Ovary (tissue), 9 donors: Measurements from ENCODE around the gene DKK1. TPM values are rescaled to one million over a fixed set of nuclear protein-coding genes. Genes with fewer than 3 reads are reported as not detected.

ENCODE experiments used
- DNase-seq, 5 donors: peaks; one replicate each; pipeline ENCODE4 v3.0.0-alpha.2; 2019 to 2020
- H3K27ac ChIP-seq, 2 donors: fragments of 200-600 bp; one replicate each; pipeline versions ENCODE4 v1.5.1 to v1.8.0; 2019 to 2022
- H3K27me3 ChIP-seq: fragments of 200-600 bp; one replicate; pipeline ENCODE4 v1.8.0; 2022
- H3K36me3 ChIP-seq: fragments of 200-600 bp; sonication (generic); one replicate; pipeline ENCODE4 v1.5.1; 2019
- H3K4me1 ChIP-seq: one replicate; pipeline ENCODE4 v1.8.1; 2013; ENCODE audit warnings: mild to moderate bottlenecking, moderate library complexity; ENCODE audit not compliant: insufficient read depth
- H3K4me3 ChIP-seq: fragments of 200-600 bp; sonication (generic); one replicate; pipeline ENCODE4 v1.5.1; 2017
- H3K9me3 ChIP-seq, 2 donors: fragments of 200-600 bp in 1 of 2; sonication (generic) in 1 of 2; one replicate each; pipeline versions ENCODE4 v1.5.1 to v1.8.1; 2013 to 2019; ENCODE audit warnings: mild to moderate bottlenecking in 1 of 2, moderate library complexity in 1 of 2
- EP300 ChIP-seq: sonication (generic); formaldehyde crosslinking; IDR thresholded peaks from one replicate; pipeline ENCODE4 v1.6.1; 2017; ENCODE audit warnings: antibody characterized with exemption
- POLR2A ChIP-seq: fragments of 450-650 bp; IDR thresholded peaks from one replicate; pipeline ENCODE4 v1.6.1; 2017; ENCODE audit warnings: antibody characterized with exemption, mild to moderate bottlenecking, moderate library complexity
- WGBS, 3 donors: extraction: QIAGEN DNeasy Blood & Tissue Kit in 1 of 3; methylation state at CpG; one replicate each; pipeline versions ENCODE4 v1.1.5 to v1.1.7; 2013 to 2017; 5-methylcytosine and 5-hydroxymethylcytosine counted together
- intact Hi-C, 4 donors: fragments of 100-400 bp; cut with DNase I; formaldehyde crosslinking; loops; one replicate each; pipeline versions ENCODE4 v1.11.0 to v1.15.1; 2022 to 2023
- polyA plus RNA-seq, 2 donors: library from polyadenylated mRNA; stranded (reverse); fragments of 200-250 nt in 1 of 2; fragments of 350-450 nt in 1 of 2; fragmentation: Illumina TruSeq in 1 of 2; extraction: RNeasy Lipid Tissue Mini Kit (QIAGEN cat#74804) in 1 of 2; gene quantifications; one replicate each; pipeline ENCODE4 v1.2.3, GENCODE V29; 2013 to 2014
- total RNA-seq, 7 donors: library from RNA; depleted of rRNA in 2 of 7; stranded (reverse); fragments of >200 nt in 2 of 7; fragmentation: NEBNext Ultra II Directional in 3 of 7; extraction: Animal tissue kit (Norgen Biotek cat#: 25700) in 3 of 7; gene quantifications; one replicate each; pipeline versions ENCODE4 v1.1.0 to v1.2.4, GENCODE V29; 2016 to 2023
- TF ChIP-seq, protein P1 (sequence below), 3 donors: fragments of 450-650 bp in 2 of 3; fragments of 200-600 bp in 1 of 3; IDR thresholded peaks; one replicate each; pipeline versions ENCODE4 v1.5.1 to v1.8.0; 2016 to 2022; ENCODE audit warnings: antibody characterized with exemption in 3 of 3, mild to moderate bottlenecking in 1 of 3
- donor health status: DM: no; HTN: no; CAD: no; lungs with moderate emphysema.
- donor health status: DM: no; HTN: no; CAD: no.
- donor health status: Bipolar disorder and iron deficiency.
- donor health status: DM: yes; HTN: yes; CAD: no.
- donor health status: DM: no; HTN: no; CAD: no.
- donor health status: DM: yes; HTN: yes; CAD: no.

The DKK1 gene
- total and polyA plus RNA-seq, 9 donors = 0.27 to 4.2 (median 0.57) TPM; not detected in 2

- Histone ChIP-seq H3K9me3 (no peaks in the 10 kb centered on the region), H3K4me3 (no peak overlapping the region), H3K36me3 (no peaks in the 10 kb centered on the region), H3K27me3 (no peaks in the 10 kb centered on the region), H3K4me1 (peaks cover 3% of the 10 kb centered on the region), H3K27ac (no peak overlapping the region)
- DNase-seq = no peak
- intact Hi-C loops = no loop called here
- no peak for TF ChIP-seq EP300
- TF ChIP-seq, protein P1, sequence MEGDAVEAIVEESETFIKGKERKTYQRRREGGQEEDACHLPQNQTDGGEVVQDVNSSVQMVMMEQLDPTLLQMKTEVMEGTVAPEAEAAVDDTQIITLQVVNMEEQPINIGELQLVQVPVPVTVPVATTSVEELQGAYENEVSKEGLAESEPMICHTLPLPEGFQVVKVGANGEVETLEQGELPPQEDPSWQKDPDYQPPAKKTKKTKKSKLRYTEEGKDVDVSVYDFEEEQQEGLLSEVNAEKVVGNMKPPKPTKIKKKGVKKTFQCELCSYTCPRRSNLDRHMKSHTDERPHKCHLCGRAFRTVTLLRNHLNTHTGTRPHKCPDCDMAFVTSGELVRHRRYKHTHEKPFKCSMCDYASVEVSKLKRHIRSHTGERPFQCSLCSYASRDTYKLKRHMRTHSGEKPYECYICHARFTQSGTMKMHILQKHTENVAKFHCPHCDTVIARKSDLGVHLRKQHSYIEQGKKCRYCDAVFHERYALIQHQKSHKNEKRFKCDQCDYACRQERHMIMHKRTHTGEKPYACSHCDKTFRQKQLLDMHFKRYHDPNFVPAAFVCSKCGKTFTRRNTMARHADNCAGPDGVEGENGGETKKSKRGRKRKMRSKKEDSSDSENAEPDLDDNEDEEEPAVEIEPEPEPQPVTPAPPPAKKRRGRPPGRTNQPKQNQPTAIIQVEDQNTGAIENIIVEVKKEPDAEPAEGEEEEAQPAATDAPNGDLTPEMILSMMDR (IDR thresholded peaks at IDR 0.05) = no peak
- no peak for TF ChIP-seq POLR2A
- 58 to 66% (median 63%) methylated on average over 7 of the region's 7 CpGs for WGBS, 3 donors
Observed at GRCh38 chr10:52318822-52319464, 4.9 kb downstream of the DKK1 start.

GRCh38 chr10:52319926-52320325 lies 5.8 kb downstream of the DKK1 start:
- Histone ChIP-seq H3K36me3 (no peaks in the 10 kb centered on the region), H3K9me3 (no peaks in the 10 kb centered on the region), H3K27me3 (no peaks in the 10 kb centered on the region), H3K4me3 (no peak overlapping the region), H3K27ac (no peak overlapping the region), H3K4me1 (no peaks in the 10 kb centered on the region)
- TF ChIP-seq, protein P1 (IDR thresholded peaks at IDR 0.05) = no peak
- TF ChIP-seq EP300 (no peak), POLR2A (no peak)
- 82 to 89% (median 86%) methylated on average over 2 of the region's 2 CpGs for WGBS, 3 donors
- intact Hi-C loops = no loop called here
- no peak for DNase-seq

DNA sequence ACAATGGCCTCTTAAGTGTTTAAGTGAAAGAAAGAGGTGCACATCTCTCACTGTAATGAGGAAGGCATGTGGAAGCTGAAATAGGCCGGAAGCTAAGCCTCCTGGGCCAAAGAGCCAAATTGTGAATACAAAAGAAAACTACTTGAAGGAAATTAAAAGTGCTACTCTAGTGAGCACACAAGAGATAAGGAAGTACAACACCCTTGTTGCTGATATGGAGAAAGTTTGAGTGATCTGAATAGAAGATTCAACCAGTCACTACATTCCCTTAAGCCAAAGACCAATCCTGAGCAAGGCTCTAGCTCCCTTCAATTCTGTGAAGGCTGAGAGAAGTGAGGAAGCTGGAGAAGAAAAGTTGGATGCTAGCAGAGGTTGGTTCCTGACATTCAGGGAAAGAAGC lies 8.2 kb downstream of the DKK1 start:
- Histone ChIP-seq H3K36me3 (no peaks in the 10 kb centered on the region), H3K4me1 (no peaks in the 10 kb centered on the region), H3K4me3 (no peak overlapping the region), H3K27me3 (no peaks in the 10 kb centered on the region), H3K27ac (no peak overlapping the region), H3K9me3 (no peaks in the 10 kb centered on the region)
- WGBS, 3 donors = 82 to 86% (median 84%) methylated on average over 1 of the region's 1 CpG
- no peak for DNase-seq
- TF ChIP-seq, protein P1 (IDR thresholded peaks at IDR 0.05) = no peak
- TF ChIP-seq POLR2A (no peak), EP300 (no peak)
- intact Hi-C loops = no loop called here

- TF ChIP-seq POLR2A (no peak), EP300 (no peak)
- TF ChIP-seq, protein P1 (IDR thresholded peaks at IDR 0.05) = no peak
- intact Hi-C loops = no loop called here
- Histone ChIP-seq H3K27ac (no peak overlapping the region), H3K27me3 (no peaks in the 10 kb centered on the region), H3K36me3 (no peaks in the 10 kb centered on the region), H3K9me3 (no peaks in the 10 kb centered on the region), H3K4me1 (no peaks in the 10 kb centered on the region), H3K4me3 (no peak overlapping the region)
- DNase-seq = no peak
- WGBS, 3 donors = 72 to 95% (median 91%) methylated on average over 1 of the region's 1 CpG
Observed at GRCh38 chr10:52322936-52323335, 8.9 kb downstream of the DKK1 start.
